RWPE2 (cell line): ENCODE data around the gene SSH2.

ENCODE experiments used
- ATAC-seq: fragments of 200-7000 bp; cut with Tn5 transposase; 3 replicates; pipeline ENCODE4 v1.9.1; 2021; ENCODE audit warnings: low read depth
- DNase-seq: peaks from one replicate; pipeline ENCODE4 v3.0.0-alpha.2; 2020; ENCODE audit warnings: low spot score
- H3K27ac ChIP-seq: fragments of 450-650 bp; 2 replicates; pipeline ENCODE4 v1.5.1; 2017; ENCODE audit warnings: mild to moderate bottlenecking; ENCODE audit not compliant: poor library complexity, severe bottlenecking
- H3K27me3 ChIP-seq: fragments of 250-450 bp; sonication (Bioruptor Pico); 2 replicates; pipeline ENCODE4 v1.5.1; 2021; ENCODE audit warnings: mild to moderate bottlenecking, moderate library complexity; ENCODE audit not compliant: insufficient read depth, poor library complexity, severe bottlenecking
- H3K36me3 ChIP-seq: fragments of 250-450 bp; sonication (Bioruptor Pico); 2 replicates; pipeline ENCODE4 v1.5.1; 2020; ENCODE audit warnings: low read depth, mild to moderate bottlenecking, moderate library complexity
- H3K4me1 ChIP-seq: fragments of 250-450 bp; sonication (Bioruptor Pico); 2 replicates; pipeline ENCODE4 v1.5.1; 2021; ENCODE audit warnings: mild to moderate bottlenecking, moderate library complexity; ENCODE audit not compliant: insufficient read depth, poor library complexity, severe bottlenecking
- H3K4me3 ChIP-seq: fragments of 250-450 bp; sonication (Bioruptor Pico); 2 replicates; pipeline ENCODE4 v1.5.1; 2021; ENCODE audit warnings: mild to moderate bottlenecking, moderate library complexity; ENCODE audit not compliant: severe bottlenecking
- H3K9me3 ChIP-seq: fragments of 250-450 bp; sonication (Bioruptor Pico); 2 replicates; pipeline ENCODE4 v1.5.1; 2021; ENCODE audit warnings: mild to moderate bottlenecking, moderate library complexity; ENCODE audit not compliant: severe bottlenecking
- CTCF ChIP-seq: fragments of 450-650 bp; IDR thresholded peaks from one replicate; pipeline ENCODE4 v1.5.1; 2017; ENCODE audit warnings: mild to moderate bottlenecking, moderate library complexity; ENCODE audit not compliant: poor library complexity, severe bottlenecking

SSH2 gene

DNA sequence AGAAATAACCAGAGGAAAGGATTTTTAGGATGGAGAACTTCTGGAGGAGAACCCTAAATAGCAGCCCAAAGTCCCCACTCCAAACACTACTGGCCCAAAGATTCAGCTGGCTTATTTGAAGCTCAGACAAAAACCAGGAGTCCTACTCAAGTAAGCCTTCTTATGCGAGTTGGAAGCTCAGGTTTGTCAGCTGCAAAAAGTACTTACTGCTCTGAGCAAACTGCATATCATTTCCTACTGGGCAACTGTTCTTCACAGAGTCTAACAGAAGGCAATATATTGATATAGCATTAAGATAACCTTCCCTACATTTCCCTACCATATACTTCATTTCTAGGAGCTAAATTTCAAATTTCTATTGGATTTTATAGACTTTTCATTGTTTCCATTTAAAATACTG is 231.2 kb downstream of the SSH2 start:
- H3K4me1 ChIP-seq: no peaks in the 10 kb centered on the region
- H3K27me3 ChIP-seq: no peaks in the 10 kb centered on the region
- no peak overlapping the region for H3K4me3 ChIP-seq
- H3K27ac ChIP-seq: no peak overlapping the region
- no peak for TF ChIP-seq CTCF
- H3K36me3 ChIP-seq: peaks cover 6% of the 10 kb centered on the region; the same call in 1 of the 2 replicates
- ATAC-seq (no peak), DNase-seq (no peak)
- no peaks in the 10 kb centered on the region for H3K9me3 ChIP-seq

DNA sequence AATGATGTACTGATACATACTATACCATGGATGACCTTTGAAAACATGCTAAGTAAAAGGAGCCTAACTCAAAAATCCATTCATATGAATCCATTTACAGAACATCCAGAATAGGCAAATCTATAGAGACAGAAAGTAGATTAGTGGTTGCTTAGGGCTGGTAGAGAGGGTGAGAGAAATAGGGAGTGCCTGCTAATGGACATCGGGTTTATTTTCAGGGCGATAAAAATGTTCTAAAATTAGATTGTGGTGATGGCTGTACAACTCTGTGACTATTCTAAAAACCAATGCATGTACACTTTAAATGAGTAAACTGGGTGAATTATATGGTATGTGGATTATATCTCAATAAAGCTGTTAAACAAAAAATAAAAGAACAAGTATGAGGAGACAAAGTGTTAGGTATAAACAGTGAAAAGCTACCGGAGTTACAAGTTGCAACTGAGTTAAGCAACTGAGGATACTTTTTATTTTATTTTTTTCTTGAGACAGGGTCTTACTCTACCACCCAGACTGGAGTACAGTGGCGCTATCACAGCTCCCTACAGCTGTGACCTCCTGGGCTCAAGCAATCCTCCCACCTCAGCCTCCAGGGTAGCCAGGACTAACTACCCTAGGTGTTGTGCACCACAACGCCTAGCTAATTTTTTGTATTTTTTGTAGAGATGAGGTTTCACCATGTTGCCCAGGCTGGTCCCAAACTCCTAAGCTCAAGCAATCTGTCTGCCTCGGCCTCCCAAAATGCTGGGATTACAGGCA is 231.8 kb downstream of the SSH2 start:
- Histone ChIP-seq H3K27ac (no peak overlapping the region), H3K4me1 (no peaks in the 10 kb centered on the region), H3K9me3 (no peaks in the 10 kb centered on the region), H3K36me3 (peaks cover 12% of the 10 kb centered on the region; the same call in 1 of the 2 replicates), H3K27me3 (no peaks in the 10 kb centered on the region), H3K4me3 (no peak overlapping the region)
- TF ChIP-seq CTCF: no peak
- ATAC-seq: no peak
- DNase-seq: no peak

DNA sequence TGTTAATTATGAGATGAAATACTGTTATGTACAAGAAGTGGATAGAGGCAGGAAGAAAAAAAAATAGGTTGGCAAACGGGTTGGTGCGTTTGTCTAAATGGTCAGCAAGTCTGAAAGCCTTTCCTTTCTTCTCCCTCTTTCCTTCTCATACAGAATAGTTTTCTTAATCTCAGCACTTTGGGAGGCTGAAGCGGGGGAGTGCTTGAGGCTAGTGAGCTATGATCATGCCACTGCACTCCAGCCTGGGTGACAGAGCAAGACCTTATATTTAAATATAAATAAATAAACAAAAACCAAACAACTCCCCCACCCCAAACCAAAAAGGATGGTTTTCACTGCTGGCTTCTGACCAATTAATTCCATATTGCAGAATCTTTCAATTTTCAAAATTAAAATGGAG is 232.7 kb downstream of the SSH2 start:
- TF ChIP-seq CTCF: no peak
- H3K9me3 ChIP-seq: no peaks in the 10 kb centered on the region
- H3K27ac ChIP-seq: no peak overlapping the region
- DNase-seq (no peak), ATAC-seq (no peak)
- no peak overlapping the region for H3K4me3 ChIP-seq
- no peaks in the 10 kb centered on the region for H3K27me3 ChIP-seq
- H3K36me3 ChIP-seq: peaks cover 7% of the 10 kb centered on the region; the same call in 1 of the 2 replicates
- peaks cover 4% of the 10 kb centered on the region for H3K4me1 ChIP-seq

DNA sequence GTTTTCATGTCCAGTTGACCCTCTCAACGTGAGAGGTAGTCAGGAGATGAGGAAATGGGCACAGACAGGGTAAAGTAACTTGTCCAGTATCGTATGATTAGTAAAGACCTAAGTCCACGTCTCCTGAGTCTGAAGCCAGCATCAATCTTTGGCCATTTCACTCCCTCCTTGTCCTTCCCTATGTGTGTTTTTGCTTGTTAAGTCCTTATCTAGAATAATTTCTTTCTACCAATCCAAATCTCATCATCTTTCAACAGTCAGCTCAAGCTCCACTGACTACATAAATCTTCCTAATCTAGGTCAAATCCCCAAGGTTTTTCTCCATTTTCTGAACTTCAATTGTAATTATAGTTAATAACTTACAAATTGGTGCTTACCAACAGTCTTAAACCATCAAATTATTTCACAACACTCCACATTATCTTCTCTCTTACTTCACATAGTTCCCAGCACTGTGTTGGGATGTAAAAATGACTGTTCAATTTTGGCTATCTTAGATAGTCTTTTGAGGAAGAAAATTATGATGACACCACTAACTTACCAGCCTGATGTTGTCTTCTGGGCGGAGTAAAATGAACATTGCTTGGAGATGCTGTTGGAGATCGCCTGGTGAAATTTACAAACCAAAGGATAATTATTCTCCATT is 235.0 kb downstream of the SSH2 start:
- Histone ChIP-seq H3K27me3 (no peaks in the 10 kb centered on the region), H3K4me1 (peaks cover 8% of the 10 kb centered on the region), H3K27ac (no peak overlapping the region), H3K36me3 (peaks cover 7% of the 10 kb centered on the region; the same call in 1 of the 2 replicates), H3K4me3 (no peak overlapping the region), H3K9me3 (no peaks in the 10 kb centered on the region)
- no peak for TF ChIP-seq CTCF
- ATAC-seq (no peak), DNase-seq (no peak)

GRCh38 chr17:29693751-29694150 is 236.3 kb downstream of the SSH2 start:
- Histone ChIP-seq H3K27me3 (no peaks in the 10 kb centered on the region), H3K4me3 (no peak overlapping the region), H3K4me1 (peaks cover 8% of the 10 kb centered on the region), H3K36me3 (peaks cover 7% of the 10 kb centered on the region; the same call in 1 of the 2 replicates), H3K9me3 (no peaks in the 10 kb centered on the region), H3K27ac (no peak overlapping the region)
- TF ChIP-seq CTCF: no peak
- ATAC-seq (no peak), DNase-seq (no peak)
